ENCODE results near the gene CARD10.

Gene CARD10

DNA sequence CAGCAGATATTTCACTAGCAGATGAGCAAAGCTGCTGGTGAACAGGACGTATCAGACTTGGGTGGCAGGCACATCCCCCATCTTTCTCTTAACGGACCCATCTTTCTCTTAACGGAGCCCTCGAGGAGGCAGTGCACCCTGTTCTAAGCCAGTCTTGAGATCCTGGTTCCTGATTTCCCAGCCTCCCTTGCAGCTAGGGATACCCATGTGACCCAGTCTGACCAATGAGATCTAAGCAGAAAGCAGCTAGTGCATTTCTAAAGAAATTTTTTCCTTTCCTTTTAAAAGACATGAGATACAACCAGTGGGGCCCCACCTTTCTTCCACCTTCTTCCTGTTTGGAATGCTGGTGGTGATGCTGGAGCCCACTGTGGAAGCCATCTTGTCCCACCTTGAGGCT is 78.3 kb downstream of the CARD10 start:
- H3K4me3 ChIP-seq = no peak overlapping the region
- DNase-seq (ENCODE audit: low spot score) = no peak
- TF ChIP-seq CTCF (IDR thresholded peaks at IDR 0.05) = no peak

More for the DNA sequence above, 78.3 kb downstream of the CARD10 start:
- no peak overlapping the region for H3K27ac ChIP-seq

Measured in coronary artery (tissue), 2 donors.